HPDE6-E6E7 (cell line): Measurements from ENCODE around the gene KRT36.

ENCODE experiments used
- DNase-seq: peaks from one replicate; pipeline ENCODE4 v3.0.0; 2011; ENCODE audit warnings: missing footprints; ENCODE audit errors: extremely low spot score

Gene KRT36

GRCh38 chr17:41500131-41500911 lies 10.6 kb upstream of the KRT36 start:
- DNase-seq, result peak; percentile 86

- no peak for DNase-seq
Measured at GRCh38 chr17:41499714-41500113, 10.0 kb upstream of the KRT36 start.

- DNase-seq, result no peak
Measured at GRCh38 chr17:41498276-41498675, 8.6 kb upstream of the KRT36 start.

GRCh38 chr17:41496803-41497484 lies 7.2 kb upstream of the KRT36 start:
- DNase-seq, result peak; percentile 95

GRCh38 chr17:41494524-41494923 lies 4.8 kb upstream of the KRT36 start:
- no peak for DNase-seq

GRCh38 chr17:41492771-41493170 lies 3.1 kb upstream of the KRT36 start:
- no peak for DNase-seq

- no peak for DNase-seq
Measured at GRCh38 chr17:41492351-41492750, 2.6 kb upstream of the KRT36 start.

GRCh38 chr17:41491476-41491875 lies 1.8 kb upstream of the KRT36 start:
- no peak for DNase-seq

GRCh38 chr17:41490000-41490990 lies 585 bp upstream of the KRT36 start:
- no peak for DNase-seq

- DNase-seq, result no peak
Measured at GRCh38 chr17:41486809-41487530, 2.7 kb downstream of the KRT36 start.

GRCh38 chr17:41486316-41486715 lies 3.4 kb downstream of the KRT36 start:
- no peak for DNase-seq

GRCh38 chr17:41484920-41485904 lies 4.5 kb downstream of the KRT36 start:
- DNase-seq, result no peak

- DNase-seq, result no peak
Measured at GRCh38 chr17:41483991-41484826, 5.5 kb downstream of the KRT36 start.

- no peak for DNase-seq
Measured at GRCh38 chr17:41483531-41483930, 6.2 kb downstream of the KRT36 start.

GRCh38 chr17:41481036-41481435 lies 8.7 kb downstream of the KRT36 start, which contains the start of gene KRT35:
Gene KRT35, minus strand, starts transcription at chr17:41481151. Its CDS starts 54 bp downstream, at chr17:41481097.
- no peak for DNase-seq

GRCh38 chr17:41480581-41480980 lies 9.1 kb downstream of the KRT36 start:
- DNase-seq, result no peak

- no peak for DNase-seq
Measured at GRCh38 chr17:41480136-41480535, 9.6 kb downstream of the KRT36 start.

GRCh38 chr17:41478237-41478636 lies 11.5 kb downstream of the KRT36 start:
- no peak for DNase-seq
